GM21528 (cell line): Measurements from ENCODE around the gene RPS10.
A peak's percentile ranks its signal among the peaks of the same experiment; 100 is the strongest.
"Not testable (repeated sequence)": the region's sequence is repeated elsewhere in the genome, so short reads cannot be mapped to it uniquely, and the experiment has no call there.

ENCODE experiments used
- ATAC-seq: cut with Tn5 transposase; IDR thresholded peaks from one replicate; pipeline ENCODE4 v1.9.1; 2021; ENCODE audit warnings: mild to moderate bottlenecking, moderate library complexity; ENCODE audit not compliant: unreplicated experiment, low FRiP score

RPS10 gene

DNA sequence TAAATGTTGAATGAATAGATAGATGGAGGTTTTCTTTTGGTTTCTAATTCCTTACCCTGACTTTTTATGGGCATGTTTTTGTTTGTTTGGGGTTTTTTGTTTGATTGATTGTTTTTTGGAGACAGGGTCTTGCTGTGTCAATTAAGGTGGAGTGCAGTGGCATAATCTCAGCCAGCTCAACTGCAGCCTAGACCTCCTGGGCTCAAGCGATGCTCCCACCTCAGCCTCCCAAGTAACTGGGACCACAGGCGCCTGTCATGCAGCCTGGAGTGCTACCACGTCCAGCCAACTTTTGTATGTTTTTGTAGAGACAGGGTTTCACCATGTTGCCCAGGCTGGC lies 31.9 kb downstream of the RPS10 start:
- ATAC-seq, result no peak

DNA sequence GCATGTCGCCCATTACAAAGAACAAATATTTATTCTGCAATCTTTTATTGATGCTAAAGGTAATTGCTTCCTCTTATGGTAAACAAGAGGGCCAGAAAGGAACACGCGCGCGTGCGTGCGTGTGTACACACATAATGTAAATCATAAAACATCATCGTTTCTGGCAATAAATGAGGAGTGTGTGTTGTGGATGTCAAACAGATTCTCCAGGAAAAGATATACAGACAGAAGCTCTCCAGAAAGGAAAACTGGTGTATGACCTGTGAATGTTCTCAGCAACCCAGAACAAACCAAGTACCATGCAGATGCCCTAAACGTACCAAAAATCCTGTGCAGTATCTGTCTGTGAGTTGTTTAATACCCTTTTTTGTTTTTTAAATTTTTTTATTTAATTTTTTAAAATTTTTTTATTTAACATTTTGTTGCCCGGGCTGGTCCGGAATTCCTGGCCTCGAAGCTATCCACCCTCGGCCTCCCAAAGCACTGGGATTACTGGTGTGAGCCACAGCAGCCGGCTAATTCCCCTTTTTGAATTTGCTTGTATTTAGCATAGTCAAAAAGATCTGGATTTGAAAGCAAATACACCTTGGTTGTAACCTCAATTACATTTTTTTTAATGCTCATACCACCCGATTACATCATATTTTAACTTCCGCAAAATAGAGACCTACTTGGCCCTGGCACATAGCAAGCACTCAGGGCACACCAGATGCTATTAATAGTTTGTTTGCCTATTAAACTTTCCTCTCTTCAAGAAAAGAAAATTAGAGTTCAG lies 32.5 kb downstream of the RPS10 start:
- no peak for ATAC-seq

DNA sequence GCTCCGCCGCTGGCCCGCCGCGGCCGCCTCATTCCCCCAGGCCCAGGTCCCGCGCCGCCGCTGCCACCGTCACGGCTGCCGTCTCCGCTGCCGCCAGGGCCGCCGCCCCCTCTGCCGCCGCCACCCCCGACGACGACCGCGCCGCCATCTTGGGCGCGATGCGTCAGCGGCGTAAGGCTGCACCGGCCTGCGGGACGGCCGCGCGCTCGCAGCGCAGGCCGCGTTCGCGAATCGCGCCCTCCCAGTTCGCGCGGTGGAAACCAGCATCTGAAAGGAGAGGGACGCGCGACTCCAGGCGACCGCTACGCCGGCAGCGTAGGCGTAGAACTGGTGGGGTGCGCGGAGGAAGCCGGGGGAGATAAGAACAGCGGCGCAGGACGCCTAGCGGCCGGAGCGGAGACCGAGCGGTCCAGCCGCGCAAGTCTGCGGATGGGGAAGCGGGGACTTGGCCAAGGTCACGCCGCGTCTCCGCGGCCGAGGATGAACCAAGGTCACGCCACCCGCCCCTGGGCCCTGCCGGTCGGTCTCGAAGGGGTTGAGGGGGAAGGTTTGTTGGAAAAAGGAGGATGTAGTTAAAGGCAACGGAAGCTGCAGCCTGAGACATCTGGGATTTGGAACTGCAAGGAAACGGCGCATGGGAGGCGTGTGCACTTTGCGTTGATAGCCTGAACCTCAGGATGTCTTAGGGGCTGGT lies 33.2 kb downstream of the RPS10 start, which contains the start of gene NUDT3:
Gene NUDT3 (minus strand): TSS at position 173 of the 694 bp plus-strand sequence. CDS start 307 bp downstream, outside the sequence.
- ATAC-seq, result peak; percentile 82

DNA sequence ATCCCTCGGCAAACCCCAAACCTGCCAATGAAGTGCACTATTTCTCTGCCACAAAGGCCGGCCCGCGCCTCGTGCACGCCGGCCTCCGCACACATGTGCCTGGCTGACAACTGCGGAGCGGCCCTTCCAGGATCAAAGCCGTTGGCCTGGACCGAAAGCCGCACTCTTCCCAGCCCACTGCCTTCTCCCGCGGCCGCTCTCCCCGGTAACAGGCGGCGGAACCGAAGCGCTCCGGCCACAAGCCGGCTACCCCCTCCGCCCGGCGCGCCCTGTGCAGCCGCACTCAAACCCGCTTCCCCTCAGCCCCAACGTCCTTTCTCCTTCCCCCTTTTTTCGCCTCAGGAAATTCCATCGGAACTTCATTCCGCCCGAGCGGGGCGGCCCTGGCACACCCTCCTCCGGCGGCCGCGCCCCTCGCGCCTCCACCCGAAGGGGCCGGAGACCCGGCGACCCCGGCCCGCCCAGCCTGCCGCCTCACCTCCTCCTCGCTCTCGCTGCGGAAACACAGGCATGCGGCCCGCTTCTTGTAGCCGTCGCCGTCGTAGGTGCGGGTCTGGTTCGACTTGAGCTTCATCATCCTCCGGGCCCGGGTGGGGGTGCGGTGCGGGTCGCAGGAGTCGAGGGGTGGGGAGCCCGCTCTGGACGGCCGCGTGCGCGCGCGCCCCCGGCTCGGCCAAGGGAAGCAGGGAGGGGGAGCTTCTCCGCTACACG lies 33.9 kb downstream of the RPS10 start:
- ATAC-seq, result peak; percentile 41

DNA sequence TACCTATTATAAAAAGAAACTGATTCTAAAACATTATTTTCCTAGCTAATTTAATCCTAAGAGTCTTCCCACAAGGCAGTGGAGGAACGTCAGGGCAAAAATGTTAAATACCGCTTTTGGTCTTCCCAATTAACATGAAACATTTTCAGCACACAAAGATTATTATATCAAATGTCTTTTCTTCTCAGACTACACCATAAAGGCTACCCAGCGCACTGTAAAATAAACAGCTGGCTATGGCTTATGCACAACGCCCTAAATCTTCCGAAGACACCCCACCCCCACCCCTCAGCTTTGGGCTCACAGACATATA lies 34.4 kb downstream of the RPS10 start:
- no peak for ATAC-seq

DNA sequence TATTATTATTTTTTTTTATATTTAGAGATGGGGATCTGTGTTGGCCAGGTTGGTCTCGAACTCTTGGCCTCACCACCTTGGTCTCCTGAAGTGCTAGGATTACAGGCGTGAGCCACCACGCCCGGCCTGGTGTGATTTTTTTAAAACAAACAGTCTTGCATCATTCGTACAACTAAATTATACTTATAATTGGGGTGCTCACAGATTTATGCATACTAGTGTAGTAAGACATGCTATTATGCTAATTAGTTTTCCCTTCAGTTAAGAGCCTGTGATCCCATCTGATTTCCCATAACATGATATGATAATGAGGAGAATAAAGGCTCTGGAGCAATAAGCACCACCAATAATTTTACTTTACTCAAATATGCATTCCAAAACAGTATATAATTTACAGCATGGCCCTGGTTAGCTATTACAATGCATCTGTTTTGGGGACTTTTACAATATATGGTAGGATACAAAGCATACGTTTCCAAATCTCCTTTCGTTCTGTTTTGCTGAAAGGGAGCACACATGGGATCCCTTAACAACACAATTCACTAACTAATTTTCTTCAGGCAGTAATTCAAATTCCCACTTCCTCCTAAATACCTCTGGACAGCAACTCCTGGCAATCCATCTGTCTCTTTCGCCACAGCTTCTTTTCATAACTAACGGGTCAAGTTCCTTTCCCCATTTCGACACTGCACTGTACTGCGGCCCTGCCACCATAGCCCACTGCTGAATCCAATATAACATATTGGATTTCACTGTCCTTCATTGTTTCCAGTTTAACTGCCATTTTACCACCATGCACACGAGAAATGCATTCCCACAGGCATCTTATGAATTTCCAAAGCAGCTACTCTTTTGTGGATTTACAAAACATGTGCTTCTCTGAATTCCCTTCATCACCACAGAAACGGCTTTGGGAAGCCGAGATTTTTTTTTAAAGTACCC lies 35.1 kb downstream of the RPS10 start:
- no peak for ATAC-seq

DNA sequence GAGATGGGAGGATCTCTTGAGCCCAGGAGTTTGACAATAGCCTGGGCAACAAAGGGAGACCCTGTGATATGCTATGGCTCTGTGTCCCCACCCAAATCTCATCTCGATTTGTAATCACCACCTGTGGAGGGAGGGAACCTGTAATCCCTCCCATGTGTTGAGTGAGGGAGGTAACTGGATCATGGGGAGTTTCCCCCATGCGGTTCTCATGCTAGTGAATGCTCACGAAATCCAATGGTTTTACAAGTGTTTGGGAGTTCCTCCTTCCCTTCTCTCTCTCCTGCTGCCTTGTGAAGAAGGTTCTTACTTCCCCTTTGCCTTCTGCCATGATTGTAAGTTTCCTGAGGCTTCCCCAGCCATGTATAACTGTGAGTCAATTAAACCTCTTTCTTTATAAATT lies 36.8 kb downstream of the RPS10 start:
- ATAC-seq, result no peak

DNA sequence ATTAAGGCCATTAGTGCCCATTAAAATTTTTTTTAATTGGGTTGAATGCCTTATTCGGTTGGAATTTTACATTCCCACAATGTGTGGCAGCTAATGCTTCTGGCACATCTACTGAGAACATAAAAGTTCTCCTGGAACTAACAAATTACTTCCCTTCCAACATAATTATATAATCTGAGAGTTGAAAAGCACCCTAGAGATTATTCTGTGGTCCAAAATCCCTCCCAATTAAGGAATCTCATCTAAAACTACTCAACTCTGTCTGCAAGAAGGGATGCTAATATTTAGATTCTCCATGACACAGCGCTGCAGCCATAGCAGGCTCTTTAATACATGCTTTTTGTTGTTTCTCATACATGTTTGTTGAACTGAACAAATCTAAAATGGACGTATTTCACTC lies 37.4 kb downstream of the RPS10 start:
- ATAC-seq, result no peak

DNA sequence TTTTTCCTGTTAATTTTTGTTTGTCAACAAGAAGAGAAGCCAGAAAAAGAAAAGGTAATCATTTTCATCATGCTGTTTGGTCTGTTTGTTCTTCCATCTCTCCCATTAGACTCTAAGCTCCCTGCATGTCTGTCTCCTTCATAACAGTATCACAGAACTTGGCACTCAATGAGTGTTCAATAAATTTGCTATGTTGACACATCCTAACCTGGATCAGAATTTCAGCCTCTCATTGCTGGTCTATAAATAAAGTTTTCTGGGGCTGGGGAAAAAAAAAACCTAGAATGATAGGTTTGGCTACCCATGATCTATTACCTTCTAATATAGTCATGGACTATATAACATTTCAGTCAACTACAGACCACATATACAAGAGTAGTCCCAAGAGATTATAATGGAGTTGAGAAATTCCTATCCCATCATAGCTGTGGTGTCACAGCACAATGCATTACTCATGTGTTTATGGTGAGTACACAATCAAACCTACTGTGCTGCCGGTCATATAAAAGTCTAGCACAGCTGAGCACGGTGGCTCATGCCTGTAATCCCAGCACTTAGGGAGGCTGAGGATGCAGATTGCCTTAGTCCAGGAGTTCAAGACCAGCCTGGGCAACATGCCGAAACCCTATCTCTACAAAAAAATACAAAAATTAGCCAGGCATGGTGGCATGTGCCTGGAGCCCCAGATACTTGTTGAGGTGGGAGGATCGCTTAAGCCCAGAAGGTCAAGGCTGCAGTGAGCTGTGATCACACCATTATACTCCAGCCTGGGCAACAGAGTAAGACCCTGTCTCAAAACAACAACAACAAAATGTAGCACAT lies 39.3 kb downstream of the RPS10 start:
- no peak for ATAC-seq

DNA sequence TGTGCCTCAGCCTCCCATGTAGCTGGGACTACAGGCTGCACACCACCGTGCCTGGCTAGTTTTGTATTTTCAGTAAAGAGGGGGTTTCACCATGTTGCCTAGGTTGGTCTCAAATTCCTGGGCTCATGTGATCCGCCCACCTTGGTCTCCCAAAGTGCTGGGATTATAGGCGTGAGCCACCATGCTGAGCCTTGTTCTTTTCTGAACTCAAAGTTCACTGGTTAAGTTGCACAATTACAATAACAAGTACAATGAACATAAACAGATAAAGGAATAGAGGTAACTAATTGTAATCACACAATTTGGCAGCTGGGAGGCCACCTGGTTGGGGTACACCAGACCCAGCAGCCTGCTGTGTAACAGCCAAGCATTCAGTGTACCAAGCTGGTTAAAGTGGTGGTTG lies 40.1 kb downstream of the RPS10 start:
- ATAC-seq, result no peak

DNA sequence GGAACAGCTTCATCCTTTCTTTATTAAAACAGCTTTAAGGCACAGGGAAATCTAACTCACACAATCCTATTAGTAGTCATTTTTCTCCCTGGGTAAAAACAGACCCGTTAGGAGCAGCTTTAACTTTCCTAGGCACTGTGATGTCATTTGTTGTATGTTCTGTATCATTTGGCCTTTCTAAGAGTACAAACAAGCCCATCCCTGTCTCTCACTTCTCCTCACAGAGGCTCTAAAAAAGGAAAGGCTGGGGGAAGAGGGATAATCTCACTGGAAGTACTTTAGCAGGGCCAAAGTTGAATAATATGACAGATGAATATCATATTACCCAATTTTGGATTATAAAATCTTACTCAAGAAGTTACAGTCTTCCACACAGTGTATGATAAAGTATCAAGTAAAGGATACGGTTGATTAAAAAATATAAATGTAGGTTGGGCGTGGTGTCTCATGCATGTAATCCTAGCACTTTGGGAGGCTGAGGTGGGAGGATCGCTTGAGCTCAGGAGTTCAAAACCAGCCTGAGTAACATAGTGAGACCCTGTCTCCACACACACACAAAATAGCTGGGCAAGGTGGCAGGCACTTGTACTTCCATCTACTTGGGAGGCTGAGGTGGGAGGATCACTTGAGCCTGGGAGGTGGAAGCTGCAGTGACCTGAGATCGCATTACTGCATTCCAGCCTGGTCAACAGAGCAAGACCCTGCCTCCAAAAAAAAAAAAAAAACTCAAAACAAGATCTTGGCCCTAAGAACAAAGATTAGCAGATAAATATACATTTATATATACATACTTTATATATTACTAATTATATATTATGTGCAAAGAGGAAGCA lies 41.3 kb downstream of the RPS10 start:
- ATAC-seq, result no peak

DNA sequence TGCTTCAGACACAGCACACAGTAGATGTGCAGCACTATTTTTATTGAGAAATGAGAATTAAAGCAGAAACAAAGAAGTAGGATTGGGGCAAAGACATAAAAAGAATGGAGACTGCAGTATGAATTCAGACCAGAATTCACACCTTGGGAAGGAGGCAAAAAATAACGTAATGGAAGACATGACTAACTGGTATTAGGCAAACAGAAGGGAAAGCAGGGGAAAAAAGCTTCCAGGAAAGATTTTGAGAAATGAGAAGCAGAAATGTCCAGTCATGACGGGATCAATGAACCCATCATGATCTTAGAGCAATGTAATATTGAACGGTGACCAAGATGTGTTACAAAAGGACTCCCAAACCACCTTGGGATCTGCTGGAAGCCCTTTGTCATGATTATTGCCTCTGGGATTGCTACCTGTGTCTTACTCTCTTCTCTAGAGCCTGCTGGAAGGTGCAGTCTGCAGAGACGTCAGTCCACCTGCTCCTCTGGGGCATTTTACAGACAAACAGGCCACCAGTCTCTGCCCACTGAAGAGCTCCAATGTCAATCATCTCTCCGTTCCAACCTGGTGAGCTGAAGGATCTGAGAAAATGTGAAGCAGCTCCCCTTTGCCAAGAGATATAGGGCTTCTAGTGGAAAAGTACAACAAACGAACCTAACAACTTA lies 42.1 kb downstream of the RPS10 start:
- no peak for ATAC-seq

DNA sequence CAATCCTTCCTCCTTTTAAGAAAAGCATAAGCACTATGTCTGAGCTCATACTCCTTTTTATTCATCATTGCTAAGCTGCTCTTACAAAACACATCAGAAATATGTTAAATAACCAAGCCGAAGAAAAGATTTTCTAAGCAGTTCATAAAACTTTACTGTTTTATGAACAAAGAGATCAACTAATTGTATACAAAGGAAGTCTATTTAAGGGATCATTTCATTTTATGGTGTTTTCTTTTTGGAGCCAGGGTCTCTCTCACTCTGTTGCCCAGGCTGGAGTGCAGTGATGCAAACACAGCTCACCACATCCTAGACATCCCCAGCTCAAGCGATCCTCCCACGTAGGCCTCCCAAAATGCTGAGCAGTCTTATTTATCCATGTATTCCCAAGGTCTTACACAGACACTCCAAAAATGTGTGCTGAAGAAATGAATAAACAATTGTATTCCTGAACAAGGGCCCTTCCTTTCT lies 42.7 kb downstream of the RPS10 start:
- ATAC-seq, result no peak

DNA sequence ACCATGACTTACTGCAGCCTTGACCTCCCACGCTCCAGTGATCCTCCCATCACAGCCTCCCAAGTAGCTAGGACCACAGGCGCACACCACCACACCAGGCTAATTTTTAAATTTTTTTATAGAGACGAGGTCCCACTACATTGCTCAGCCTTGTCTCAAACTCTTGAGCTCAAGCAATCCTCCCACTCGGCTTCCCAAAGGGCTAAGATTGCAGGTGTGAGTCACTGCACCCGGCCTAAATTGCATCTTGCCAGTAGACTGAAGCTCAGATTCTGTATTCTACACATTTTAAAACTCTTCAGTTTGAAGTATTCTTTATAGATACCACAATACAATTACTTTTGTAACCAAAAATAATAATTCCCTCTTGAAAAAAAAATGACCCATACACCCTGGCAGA lies 44.8 kb downstream of the RPS10 start:
- no peak for ATAC-seq

DNA sequence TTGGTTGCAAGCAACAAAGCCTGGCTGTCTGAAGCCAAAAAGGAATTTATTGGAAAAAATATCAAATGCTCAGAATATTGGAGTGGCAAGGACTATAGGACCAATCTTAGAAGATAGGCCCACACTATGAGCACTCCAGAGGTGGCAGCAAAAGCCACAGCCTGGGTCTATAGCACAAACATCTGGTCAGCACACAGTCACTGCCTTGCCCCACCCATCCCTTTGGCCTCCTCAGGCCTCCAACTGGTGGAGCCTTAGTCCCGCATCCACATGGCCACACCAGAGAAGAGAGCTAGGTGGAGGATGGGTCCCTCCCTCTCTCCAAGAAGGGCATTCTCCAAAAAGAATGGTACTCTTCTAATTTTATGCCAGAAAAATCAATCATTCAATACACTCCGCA lies 47.4 kb downstream of the RPS10 start:
- no peak for ATAC-seq

DNA sequence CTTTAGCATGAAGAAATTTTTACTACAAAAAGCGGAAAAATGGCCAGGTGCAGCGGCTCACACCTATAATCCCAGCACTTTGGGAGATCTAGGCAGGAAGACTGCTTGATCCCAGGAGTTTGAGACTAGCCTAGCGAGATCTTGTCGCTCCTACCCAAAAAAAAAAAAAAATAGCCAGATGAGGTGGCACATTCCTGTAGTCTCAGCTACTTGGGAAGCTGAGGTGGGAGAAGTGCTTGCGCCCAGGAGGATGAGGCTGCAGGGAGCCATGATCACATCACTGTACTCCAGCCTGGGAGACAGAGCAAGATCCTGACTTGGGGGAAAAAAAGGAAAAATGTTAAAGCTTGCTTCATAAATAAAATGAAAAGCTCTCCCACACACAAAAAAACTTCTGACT lies 47.9 kb downstream of the RPS10 start:
- ATAC-seq, result no peak

DNA sequence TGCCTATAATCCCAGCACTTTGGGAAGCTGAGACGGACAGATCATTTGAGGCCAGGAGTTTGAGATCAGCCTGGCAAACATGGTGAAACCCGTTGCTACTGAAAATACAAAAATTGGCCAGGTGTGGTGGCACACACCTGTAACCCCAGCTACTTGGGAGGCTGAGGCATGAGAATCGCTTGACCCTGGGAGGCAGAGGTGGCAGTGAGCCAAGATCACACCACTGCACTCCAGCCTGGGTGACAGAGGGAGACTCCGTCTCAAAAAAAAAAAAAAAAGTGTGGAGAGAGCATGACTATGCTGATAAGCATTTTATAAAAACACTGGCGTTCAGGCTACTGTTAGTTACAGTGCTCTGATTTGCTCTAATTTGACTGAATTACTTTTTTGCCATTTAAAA lies 48.3 kb downstream of the RPS10 start:
- ATAC-seq, result not testable (repeated sequence)

DNA sequence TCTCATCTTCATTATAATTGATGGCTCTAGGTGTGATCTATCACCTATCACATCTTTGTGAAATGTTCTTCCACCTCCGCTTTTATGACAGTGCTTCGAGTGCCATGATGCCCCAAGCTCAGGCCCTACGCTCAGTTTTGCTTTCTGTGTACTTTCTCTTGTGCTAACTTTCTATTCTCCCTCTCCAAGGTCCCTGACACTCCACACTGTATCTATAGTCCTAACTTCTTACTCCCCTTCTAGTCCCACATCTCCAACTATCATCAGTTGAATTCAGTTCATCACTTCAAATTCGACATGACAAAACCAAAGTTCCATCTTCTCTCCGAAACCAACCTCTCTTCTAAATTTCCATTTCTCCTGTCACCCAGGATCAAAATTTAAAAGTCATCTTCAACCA lies 50.0 kb downstream of the RPS10 start:
- ATAC-seq, result no peak
